ENCODE data around the gene EXT2.

Gene EXT2

GRCh38 chr11:44192462-44193100 lies 97.1 kb downstream of the EXT2 start:
- in situ Hi-C loops (cut with HindIII; ENCODE audit: low sequenced_read_pairs) = no loop called here

DNA sequence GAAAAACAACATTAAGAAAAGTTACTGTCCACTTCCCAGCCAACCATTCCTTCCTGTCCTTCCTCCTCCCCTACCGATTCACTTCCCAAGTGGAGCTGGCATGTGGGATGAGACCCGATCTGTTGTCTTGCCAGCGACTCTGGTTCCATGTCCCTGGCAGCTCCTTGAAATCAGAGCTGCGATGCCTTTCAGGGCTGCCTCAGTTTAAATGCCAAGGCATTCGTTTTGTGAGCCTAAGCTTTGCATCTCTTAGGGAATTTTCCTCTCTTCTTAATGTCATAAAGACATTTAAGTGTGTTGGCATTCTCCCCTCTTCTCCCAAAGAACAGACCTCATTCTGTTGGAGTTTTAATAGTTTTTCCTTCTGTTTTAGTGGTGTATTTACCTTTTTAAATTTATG lies 98.4 kb downstream of the EXT2 start:
- in situ Hi-C loops (cut with HindIII; ENCODE audit: low sequenced_read_pairs) = no loop called here

DNA sequence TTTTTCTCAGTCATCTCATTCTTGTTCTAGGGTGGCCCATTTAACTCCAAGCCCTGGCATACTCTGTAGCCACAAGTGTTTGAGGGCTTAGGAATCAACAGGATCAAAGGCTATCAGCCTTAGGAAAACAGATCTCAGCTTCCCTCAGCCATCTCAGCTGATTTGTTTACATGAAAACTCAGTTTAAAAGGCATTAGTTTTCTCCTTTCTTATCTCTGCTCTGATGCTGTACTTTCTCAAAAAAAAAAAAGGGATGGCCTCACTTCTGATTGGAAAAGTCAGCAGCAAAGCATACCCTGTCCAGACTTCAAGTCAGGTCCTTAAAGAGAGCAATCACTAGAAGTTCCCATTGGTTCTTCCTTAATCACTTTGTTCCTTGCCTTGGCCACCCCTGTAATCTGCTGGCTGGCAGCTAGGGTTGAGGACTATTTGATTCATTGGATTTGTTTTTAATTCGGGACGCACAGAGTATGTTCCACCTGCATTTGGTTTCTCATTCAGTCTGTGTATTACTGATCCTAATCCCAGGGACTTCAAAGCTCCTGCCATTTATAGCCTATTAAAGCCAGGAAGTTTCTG lies 102.8 kb downstream of the EXT2 start:
- in situ Hi-C loops (cut with HindIII; ENCODE audit: low sequenced_read_pairs) = no loop called here

- in situ Hi-C loops (cut with HindIII; ENCODE audit: low sequenced_read_pairs) = no loop called here
These were observed 103.8 kb downstream of the EXT2 start for GRCh38 chr11:44199298-44199697.

DNA sequence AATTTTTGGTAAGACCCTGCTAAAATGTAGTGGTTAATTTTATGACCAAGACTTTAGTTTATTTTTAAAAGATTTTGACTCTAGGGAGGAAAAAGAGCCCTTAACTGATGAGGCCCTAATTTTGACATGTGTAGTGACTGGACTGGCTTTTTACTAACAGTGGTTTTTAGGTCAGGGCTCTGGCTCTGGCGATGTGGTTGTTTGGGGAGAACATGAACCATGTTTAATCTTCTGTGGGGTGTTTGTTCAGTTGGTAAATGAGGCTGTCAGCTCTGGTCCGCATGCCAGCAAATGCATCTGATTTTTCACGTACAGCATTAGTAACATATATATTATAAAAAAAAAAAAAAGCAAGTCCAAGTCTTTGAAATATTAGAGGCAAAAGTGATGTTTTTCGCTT lies 104.3 kb downstream of the EXT2 start:
- in situ Hi-C loops (cut with HindIII; ENCODE audit: low sequenced_read_pairs) = no loop called here

GRCh38 chr11:44203270-44204043 lies 108.0 kb downstream of the EXT2 start:
- in situ Hi-C loops (cut with HindIII; ENCODE audit: low sequenced_read_pairs) = no loop called here

DNA sequence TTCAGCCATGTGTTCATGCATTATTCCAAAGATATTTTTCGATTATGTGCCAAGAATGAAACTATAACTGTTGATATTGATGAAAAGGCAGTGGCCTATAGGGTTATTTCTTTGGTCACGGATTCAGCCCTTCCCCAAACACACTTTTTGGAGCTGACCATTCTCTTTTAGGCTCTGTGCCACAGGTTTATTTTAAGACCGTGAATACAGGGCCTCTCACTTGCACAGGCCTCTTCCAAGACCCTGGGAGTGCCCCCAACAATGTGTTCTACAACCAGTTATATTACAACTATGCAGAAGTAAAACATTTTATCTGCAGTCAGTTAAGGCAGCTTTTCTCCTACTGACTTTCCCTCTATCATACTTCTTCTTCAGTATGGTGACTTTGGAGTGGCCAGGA lies 109.9 kb downstream of the EXT2 start:
- in situ Hi-C loops (cut with HindIII; ENCODE audit: low sequenced_read_pairs) = no loop called here

- in situ Hi-C loops (cut with HindIII; ENCODE audit: low sequenced_read_pairs) = no loop called here
These were observed 110.4 kb downstream of the EXT2 start for GRCh38 chr11:44205836-44206235.

DNA sequence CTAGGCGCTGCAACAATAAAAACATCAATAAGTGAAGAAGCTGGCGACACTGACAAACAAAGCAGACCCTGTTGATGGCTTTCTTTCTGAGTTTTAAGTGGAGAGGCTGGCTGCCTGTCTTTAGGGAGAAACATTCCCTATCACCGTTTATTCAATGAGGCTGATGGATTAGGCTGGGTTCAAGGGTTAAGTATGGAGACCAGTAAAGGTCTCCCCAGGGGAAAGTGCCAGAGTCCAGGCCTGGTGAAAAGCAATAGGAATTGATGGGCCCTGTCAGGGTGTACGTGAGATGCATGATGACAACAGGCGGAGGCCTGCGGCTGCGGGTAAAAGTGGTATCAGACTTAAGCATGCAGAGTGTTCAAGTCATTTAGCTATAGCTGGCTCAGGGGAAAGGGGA lies 111.8 kb downstream of the EXT2 start:
- in situ Hi-C loops (cut with HindIII; ENCODE audit: low sequenced_read_pairs) = no loop called here

- in situ Hi-C loops (cut with HindIII; ENCODE audit: low sequenced_read_pairs) = no loop called here
These were observed 113.6 kb downstream of the EXT2 start for GRCh38 chr11:44208976-44209603.

DNA sequence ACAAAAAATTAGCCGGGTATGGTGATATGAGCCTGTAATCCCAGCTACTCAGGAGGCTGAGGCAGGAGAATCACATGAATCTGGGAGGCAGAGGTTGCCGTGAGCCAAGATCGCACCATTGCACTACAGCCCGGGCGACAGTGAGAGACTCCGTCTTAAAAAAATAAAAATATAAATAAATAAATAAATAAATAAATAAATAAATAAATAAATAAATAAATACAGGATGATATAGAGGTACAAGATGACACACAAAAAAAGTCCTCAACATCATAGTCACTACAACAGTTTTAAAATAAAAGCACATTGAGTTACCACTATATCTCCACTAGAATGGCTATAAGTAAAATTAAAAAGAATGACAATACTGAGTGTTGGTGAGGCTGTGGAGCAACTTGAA lies 116.7 kb downstream of the EXT2 start:
- in situ Hi-C loops (cut with HindIII; ENCODE audit: low sequenced_read_pairs) = no loop called here

DNA sequence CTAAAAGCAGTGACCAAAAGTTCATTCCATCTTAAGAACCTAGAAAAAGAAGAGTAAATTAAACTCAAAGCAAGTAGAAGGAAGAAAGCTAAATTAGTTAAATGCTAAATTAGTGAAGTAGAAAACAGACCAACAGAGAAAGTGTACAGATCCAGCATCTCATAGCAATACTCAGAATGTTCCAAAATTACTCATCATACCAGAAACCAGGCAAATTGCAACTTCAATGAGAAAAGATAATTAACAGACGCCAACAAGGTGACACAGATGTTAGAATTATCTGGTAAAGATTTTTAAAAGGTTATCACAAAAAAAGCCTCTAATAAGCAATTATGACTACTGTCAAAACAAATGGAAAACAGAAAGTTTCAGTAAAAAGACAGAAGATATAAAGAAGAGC lies 117.7 kb downstream of the EXT2 start:
- in situ Hi-C loops (cut with HindIII; ENCODE audit: low sequenced_read_pairs) = no loop called here

DNA sequence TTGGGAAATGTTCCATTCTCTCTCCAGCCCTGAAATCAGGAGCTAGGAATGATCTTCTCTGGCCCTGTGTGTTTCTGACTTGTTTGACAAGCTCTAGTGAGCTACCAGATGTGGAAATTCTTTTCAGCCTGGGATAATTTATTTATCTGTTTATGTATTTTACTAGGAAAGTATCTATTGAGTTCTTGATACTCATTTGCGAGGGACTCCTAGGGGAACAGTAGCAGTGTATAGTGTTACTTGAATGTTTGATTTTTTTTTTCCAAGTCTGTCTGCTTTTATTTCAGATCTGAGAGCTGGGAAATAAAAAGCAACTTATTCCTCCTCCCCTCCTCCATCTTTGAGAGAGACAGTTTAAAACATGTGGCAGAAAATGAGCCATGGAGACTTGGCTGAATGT lies 122.0 kb downstream of the EXT2 start:
- in situ Hi-C loops (cut with HindIII; ENCODE audit: low sequenced_read_pairs) = no loop called here

- in situ Hi-C loops (cut with HindIII; ENCODE audit: low sequenced_read_pairs) = no loop called here
These were observed 124.6 kb downstream of the EXT2 start for GRCh38 chr11:44219830-44220796.

GRCh38 chr11:44221456-44221855 lies 126.0 kb downstream of the EXT2 start:
- in situ Hi-C loops (cut with HindIII; ENCODE audit: low sequenced_read_pairs) = no loop called here

- in situ Hi-C loops (cut with HindIII; ENCODE audit: low sequenced_read_pairs) = no loop called here
These were observed 126.5 kb downstream of the EXT2 start for GRCh38 chr11:44221992-44222391.

DNA sequence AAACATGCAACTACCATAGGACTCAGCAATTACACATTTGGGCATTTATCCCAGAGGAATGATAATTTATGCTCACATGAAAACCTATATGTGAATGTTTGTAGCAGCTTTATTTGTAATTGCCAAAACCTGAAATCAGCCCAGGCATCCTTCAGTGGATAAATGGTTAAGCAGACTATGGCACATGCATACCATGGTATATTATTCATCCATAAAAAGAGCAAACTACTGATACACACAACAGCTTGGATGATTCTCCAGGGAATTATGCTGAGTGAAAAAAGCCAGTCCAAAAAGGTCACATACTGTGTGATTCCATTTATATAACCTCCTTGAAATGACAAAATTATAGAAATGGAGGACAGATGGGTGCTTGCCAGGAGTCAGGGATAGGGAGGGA lies 127.8 kb downstream of the EXT2 start:
- in situ Hi-C loops (cut with HindIII; ENCODE audit: low sequenced_read_pairs) = no loop called here

DNA sequence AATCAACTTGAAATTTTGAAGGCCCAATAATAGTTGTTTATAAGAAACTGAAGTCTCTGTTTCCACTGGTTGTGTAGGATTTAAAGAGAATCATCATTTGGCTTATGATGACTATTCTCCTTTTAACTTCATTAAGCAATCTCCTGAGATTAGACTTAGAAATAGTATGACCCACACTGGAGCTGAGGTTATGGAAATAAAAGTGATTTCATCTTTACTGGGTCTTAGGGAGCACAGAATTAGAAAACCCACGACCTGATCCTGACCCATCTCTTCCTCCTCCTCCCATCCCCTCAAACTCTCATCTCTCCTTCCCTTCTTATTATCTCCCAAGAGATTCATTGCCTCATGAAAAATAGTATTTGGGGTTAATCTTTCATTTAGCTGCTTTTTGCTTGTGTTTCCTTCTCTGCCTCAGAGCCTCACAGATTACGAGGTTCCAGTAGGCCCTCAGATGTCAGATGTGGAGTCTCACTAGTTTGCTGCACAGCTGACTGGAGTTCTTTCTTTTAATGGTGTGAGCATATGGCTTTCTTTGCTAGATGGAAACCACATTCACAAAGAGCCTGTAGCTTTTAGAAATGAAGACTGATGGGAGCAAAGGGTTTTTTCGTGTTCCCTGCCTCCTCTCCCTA lies 129.5 kb downstream of the EXT2 start:
- in situ Hi-C loops (cut with HindIII; ENCODE audit: low sequenced_read_pairs) = no loop called here

GRCh38 chr11:44226490-44226889 lies 131.0 kb downstream of the EXT2 start:
- in situ Hi-C loops (cut with HindIII; ENCODE audit: low sequenced_read_pairs) = no loop called here

- in situ Hi-C loops (cut with HindIII; ENCODE audit: low sequenced_read_pairs) = no loop called here
These were observed 131.5 kb downstream of the EXT2 start for GRCh38 chr11:44226945-44227344.

Data from endothelial cell of hepatic sinusoid (primary cell).